DMS79 treated with DMSO at 0.1 percent for 48 hours (cell line): ENCODE measurements around the gene CADM4.
A peak's percentile ranks its signal among the peaks of the same experiment; 100 is the strongest.

Source experiments
- DNase-seq: peaks from one replicate; lab custom pipeline; 2025; lab: John Stamatoyannopoulos, UW

Gene CADM4

DNA sequence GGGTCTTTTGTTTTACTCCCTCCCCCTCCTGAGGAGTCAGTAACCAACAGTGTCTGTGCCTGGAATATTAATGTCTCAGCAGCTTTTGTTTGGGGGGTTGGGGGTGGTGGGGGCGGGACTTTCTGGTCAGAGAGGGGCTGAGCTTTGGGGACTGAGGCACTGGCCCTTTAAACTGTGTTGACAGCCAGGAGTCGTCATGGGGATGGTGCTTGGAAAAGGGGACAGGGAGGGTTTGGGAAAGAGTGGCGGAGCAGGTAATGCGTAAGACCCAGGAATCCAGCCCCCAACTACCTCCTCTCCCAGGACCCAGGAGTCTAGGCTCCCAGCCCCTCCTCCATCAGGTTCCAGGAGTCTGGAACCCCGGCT, 5.2 kb downstream of the CADM4 start:
- no peak for DNase-seq

DNA sequence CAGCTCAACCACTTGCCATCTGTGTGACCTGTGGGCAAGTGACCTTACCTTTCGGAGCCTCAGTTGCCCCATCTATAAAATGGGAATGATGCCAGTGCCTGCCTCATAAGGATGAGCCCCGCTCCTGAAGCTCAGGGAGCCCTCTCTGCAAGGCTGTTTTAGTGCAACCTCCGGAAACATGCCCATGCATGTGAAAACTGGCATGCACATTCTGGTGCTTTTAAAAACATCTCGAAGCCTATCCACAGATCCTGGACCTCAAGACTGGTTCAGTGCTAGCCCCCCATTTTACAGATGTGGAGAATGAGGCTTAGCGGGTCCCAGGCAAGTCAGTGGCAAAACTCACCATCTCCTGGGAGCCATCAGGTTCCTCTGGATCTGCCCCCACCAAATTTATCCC, 5.6 kb downstream of the CADM4 start:
- no peak for DNase-seq

DNA sequence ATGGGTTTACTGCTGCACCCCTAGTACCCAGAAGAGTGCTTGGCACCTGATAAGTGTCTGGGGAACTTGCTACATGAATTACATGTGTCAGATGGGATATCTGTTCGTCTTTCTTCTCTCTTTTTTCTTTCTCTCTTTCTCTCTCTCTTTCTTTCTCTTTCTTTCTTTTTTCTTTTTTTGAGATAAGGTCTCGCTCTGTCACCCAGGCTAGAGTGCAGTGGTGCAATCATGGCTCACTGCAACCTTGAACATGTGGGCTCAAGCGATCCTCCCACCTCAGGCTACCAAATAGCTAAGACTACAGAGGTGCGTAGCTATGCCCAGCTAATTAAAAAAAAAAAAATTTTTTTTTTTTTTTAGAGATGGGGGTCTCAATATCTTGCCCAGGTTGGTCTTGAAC, 6.1 kb downstream of the CADM4 start:
- DNase-seq, result no peak

DNA sequence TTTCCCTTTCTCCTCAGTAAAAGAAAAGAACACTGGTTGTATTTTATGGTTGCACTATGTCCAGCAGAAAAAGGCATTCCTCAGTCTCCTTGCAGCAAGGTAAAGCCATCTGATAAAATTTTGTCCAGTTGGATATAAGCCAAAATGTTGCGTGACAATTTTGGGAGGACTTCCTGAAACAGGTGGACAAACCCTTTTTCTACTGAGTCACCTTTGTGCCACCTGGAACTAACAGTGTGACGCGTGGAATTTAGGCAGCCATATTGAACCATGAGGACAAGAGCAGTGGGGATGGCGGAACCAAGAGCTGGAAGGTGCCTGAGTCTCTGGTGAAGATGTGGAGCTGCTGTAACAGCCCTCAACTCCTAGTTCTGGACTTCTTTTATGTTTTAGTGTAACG, 8.2 kb downstream of the CADM4 start:
- no peak for DNase-seq

DNA sequence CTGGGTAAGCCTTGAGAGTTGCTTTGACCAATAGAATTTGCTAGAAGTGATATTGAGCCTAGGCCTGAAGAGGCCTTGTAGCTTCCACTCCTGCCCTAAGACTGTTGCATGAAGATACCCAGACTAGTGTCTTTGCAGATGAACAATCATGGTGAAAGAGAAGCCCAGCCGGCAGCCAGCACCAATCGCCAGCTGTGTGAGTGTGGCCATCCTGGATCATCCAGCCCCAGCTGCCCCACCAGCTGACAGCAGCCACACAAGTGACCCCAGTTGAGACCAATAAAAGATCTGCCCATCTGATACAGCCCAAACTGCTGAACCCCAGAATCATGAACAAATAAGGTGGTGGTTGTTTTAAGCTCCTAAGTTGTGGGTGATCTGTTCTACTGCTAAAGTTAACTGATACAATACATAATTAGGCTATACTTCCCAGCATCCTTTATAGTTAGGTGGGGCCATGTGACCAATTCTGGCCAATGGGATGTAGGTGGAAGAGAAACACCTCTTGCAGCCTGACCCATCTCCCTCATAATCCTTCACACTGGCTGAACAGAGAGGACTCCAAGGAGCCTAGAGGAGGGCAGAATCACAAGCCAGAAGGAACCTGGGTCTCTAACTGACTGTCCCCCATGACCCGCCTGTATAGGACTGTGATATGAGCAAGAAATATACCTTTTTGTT, 10.9 kb downstream of the CADM4 start:
- no peak for DNase-seq

DNA sequence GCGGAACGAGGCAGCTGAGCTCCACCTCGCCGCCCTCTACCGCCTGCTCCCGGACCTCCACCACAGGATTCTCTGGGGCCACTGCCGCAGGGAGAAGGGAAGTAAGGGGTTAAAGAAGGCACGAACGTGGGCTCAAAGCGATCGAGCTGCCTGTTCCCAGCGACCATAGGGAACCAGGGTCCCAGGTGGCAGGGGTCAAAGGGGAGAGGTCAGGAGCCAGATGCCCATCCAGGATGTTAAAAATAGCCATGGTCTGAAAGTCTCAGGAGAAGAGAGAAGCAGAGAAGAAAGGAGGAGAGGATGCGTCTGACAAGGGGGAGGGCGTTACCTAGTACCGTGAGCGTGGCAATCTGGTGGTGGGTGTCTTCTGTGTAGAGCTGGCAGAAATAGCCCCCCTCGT, 12.8 kb downstream of the CADM4 start:
- no peak for DNase-seq

DNA sequence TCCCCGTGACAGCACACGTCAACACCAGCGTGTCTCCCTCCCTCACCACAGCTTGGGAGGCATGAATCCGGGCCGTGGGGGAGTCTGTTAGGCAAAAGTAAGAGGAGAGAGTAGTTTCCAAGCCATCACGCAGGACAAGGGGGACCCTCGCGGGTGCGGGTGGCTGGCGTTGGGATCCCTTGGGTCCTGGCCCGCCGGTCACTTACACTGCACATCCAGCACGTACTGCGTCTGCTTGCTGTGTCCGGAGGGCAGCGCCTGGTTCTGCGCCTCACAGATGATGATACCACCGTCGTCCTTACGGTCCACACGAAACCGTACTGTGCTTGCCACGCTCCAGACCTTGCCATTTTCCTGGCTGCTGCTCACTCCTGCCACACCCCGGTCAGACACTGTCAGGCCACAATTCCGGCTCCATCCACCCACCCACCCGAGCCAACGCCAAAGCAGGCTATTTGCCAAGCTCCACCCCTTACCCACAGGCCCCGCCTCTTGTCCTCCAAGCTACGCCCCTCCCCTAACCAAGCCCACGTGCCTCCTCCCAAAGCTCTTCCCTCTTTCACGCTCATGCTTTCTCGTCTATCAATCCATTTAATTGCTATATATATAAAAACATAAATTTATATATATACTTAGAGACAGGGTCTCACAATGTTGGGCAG, 13.6 kb downstream of the CADM4 start:
- no peak for DNase-seq

DNA sequence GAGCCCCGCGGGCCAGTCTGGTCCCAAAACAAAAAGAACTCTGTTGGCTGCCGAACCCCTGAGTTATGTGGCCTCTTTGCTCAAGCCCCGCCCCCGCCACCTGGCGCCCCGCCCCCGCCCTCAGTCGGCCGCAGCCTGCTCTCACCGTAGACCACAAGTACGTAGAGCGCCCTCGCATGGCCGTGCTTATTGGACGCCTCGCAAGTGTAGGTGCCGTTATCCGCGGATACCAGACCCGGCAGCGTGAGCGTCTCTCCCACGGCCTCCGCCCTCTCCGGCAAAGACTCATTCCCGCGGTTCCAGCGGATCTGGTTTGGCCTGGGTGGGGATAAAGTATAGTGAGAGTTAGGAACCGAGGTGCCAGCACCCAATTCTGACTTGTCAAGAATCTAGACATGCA, 14.7 kb downstream of the CADM4 start:
- DNase-seq, result no peak

DNA sequence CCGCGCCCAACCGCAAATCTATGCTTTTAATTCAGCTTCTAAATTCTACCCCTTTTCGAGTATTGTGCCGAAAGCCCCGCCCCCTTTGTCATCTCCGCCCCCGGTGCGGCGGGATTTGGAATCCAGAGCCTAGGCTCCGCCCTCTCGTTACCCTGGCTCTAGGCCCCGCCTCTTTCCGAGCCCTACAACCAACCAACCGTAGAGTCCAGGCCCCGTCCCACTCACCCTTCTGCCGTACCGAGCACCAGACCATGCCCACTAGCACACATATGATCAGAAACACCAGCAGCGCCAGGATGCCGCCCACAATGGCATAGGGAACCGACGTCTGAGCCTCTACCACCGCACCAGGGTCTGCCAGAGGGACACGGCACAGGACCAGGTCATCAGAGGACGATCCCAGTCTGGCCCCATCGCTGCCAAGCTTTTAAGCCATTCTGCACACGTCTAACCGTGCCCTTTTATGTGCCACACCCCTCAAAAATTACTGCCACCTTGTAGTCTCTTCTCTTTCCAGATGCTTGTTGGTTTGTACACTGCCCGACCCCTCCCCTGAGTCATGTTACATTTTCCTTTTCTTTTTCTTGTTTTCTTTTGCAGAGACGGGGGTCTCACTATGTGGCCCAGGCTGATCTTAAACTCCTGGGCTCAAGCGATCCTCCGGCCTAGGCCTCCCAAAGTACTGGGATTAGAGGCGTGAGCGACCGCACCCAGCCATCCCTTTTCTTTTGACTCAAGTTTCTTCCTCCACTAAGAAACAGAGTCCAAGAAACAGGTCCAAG, 15.6 kb downstream of the CADM4 start:
- no peak for DNase-seq

DNA sequence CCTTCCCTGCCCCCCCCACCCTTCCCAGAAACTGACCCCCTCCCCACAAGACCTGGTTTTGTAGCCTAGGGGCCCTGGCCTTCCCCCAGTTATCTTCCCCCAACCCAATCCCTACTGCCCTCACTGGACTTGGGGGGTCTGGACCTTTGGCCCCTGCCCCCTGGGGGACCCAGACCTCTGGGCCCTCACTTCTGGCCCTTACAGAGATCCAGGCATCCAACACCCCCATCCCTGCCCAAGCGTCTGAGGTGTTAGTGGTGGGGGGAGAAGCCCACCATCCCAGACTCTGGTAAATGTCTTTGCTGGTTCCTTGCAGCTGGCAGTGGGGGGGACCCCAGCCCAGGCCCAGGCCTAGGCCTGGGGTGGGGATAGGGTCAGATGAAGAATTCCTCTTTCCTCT, 16.7 kb downstream of the CADM4 start:
- no peak for DNase-seq

DNA sequence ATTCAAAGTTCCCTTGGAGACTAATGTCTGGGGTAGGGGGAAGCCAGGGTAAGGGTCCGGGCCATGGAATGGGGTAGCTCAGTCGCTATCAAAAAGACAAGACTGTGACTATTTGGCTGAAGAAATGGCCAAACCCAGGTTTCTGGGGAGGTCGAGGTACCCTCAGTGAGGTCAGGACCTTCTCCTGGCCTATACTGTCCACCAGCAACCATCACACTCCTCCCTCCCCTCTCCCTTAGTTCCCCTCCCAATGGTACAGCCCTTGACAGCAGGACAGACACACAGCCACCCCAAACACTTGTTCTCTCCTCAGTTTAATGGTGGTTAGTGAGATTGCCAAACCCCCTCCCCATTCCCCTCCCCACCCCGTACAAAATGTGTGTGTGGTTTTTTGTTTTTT, 17.6 kb downstream of the CADM4 start:
- no peak for DNase-seq

DNA sequence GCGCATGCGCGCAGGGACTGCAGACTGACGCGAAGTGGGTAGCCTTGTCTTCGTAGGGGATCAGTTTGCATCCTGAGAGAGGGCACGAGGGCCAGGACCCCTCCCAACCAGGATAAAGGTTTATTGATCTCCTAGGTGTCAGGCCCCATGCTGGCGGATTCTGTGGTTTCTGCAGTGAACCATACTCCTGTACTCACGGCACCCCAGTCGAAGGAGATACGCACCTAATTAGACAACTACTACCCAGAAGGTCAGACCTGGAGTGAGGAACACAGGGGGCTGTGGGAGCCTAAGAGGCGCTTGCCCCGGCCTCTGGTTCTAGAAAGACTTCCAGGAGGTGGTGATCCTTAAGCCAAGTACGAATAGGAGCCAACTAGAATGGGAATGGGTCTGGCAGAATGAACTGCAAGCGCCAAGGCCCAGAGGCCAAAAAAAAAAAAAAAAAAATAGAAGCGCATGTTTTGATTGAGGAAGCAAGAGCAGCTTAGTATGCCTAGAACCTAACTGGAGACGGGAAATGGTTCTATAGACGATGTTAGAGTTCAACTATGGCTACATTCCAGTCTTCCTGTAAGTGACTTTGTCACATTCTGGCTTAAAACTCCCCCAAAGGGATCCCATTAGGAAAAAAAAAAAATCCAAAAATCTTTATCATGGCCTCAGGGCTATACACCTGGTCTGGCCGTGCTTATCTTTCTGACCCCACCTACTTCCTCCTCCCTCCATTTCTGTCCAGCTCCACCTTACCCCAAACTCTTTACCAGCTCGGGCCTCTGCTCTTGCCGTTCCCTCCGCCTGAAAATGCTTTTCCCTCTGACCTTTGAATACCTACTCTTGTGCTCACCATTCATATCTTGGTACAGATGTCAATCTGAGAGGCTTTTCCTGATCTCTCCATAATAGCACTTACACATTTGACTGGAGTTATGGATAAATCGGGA, 19.3 kb downstream of the CADM4 start:
- no peak for DNase-seq

DNA sequence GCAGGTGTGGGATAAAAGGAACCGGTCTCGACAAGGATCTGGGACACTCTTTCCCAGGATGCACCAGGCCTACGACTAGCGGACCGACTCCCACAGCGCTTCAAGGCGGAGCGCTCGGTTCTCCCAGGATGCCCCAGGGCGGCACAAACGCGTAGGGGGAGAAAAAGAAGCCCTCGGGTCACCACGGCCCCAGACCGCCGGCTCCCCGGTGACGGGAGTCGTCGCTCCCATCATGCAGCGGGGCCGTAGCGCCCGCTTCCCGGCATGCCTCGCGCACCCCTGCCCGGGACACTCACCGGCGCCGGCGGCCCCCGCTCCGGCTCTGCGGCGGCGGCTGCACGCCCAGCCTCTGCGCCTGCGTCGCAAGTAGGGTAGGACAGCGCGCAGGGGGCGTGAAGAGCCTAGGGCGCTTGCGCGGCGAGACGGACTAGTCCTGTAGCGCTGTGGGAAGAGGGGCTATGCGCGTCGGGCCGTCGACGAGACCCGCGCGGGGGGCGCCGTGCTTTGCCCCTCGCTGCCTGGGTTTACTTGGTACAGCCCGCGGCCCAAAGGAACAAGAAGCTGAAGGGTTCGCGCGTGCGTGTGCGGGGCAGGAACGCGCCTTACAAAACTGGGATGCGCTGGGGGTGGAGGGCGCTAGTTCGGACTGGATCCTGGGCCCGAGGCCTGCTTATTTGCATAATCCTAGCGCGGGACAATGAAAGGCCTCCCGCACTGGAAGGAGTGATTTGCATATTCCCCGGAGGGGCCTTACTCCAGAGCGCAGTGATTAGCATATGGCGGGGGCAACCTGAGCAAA, 20.2 kb downstream of the CADM4 start, which contains the start of gene ZNF428:
Gene ZNF428, minus strand, starts transcription at position 368 of the 799 bp plus-strand sequence. CDS start 5,325 bp downstream, outside the sequence.
- DNase-seq, result peak; percentile 94

DNA sequence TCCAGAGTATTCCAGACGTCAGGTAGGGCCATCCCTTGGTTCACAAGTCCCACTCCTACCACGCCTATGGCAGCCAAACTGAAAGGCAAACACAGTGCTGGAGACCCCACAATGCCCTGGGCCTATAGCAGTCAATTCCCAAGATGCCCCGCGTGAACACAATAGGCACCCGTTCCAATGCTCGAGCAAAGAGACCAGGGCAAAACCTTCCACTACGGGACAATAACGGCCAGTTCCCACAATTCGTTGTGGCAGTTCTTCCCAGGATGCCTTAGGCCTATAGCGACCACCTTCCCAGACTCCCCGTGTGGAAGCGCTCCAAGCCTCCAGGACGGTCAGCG, 20.8 kb downstream of the CADM4 start:
- peak; percentile 83 for DNase-seq

DNA sequence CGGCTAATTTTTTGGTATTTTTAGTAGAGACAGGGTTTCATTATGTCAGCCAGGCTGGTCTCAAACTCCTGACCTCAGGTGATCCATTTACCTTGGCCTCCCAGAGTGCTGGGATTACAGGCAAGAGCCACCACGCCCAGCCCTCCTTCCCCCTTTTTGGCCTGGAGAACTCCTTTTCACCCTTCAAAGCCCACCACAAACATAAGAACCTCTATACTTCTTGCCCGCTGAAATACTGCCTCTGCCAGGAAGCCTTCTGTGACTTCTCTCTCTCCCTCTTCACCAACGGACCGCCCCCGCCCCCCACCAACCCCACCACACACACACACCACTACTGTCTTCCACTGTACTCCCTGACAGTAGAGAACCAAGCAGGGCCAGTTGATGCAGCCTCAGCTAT, 22.7 kb downstream of the CADM4 start:
- DNase-seq, result no peak

DNA sequence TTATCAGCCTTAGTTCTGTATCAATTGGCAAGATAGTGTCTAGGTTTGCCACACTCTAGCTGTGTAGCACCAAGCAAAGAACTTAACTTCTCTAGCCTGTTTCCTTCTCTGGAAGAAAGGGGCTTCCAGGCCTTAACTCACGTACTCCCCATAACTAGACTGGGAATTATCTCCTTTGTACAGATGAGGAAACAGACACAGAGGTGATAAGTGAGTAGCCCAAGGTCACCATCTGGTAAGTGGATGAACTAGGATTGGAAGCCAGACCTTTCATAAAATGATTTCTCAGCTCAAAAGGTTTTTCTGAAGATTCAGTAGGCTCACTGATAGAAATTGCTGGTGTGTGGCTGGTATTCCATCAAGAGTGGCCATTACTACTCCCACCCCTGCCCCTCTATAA, 23.3 kb downstream of the CADM4 start:
- no peak for DNase-seq

DNA sequence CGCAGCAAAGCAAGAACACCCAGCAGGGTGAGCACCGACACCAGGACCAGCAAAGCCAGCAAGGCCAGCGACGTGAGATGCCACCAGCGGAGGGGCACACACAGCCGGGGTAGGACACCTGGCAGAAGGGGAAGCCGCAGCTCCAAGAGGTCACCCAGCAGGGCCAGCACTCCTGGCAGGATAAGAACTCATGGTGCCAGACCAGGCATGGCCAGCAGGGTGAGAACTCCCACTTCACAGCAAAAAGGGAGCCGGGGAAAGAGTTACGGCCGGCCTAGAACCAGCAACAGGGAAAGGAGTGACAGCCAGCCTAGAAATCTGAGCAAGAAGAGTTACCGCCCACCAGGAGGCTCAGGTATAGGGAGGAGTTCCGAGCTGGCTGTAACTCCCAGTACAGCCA, 27.3 kb downstream of the CADM4 start:
- DNase-seq, result no peak

DNA sequence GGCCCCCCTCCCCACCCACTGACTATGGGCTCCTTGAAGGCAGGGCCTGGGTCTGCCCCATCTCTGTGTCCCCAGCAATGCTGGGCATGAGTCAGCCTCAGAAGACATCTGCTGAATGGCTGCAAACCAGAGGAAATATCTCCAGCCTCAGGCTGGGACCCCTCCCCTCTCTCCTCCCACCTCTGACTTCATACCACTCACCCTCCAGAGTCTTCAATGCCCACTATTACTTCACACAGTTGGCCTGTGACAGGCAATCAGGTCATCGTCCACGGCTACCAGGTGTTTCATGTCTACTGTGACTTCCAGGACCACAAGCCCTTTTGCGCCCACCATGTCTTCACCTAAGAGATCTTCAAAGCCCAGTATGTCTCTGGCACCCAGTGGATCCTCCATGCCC, 27.9 kb downstream of the CADM4 start, which contains the start of gene SRRM5:
Gene SRRM5, plus strand, starts transcription at position 301 of the 400 bp plus-strand sequence. Its CDS starts 34 bp downstream, at position 335.
- no peak for DNase-seq

DNA sequence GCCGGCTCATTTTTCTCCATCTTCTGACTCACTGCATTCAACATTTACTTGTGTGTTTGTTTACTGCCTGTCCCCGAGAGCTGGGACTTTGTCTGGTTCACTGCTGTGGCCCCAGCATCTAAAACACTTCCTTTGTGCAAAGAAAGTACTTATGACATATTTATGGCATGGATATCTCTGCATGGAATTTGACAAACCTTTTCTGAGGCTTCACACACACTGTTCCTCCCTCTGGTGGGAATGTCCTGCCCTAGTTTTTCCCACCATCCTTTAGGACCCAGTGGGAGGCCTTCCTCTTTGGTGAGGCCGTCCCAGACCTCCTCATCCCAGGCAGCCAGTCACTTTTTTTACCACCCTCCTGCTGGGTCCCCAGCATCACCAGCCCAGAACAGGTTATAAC, 29.2 kb downstream of the CADM4 start:
- DNase-seq, result no peak

DNA sequence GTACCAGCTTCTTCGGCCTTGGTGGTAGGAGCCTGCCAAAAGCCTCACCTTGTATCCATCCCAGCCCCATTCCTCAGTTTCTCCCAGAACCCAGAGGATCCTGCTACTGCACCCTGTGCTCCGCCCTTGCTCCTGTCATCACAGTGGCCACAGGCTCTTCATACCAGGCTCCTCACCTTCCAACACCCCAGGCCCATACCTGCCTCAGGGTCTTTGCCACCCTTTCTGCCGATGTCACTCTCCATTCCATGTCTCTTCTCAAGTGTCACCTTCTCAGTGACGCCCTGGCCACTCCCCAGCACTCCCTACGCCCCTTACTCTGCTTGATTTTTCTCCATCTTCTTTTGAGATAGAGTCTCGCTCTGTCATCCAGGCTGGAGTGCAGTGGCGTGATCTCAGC, 29.8 kb downstream of the CADM4 start:
- DNase-seq, result no peak
